ENCODE results near the gene FRMD3.
A peak's percentile ranks its signal among the peaks of the same experiment; 100 is the strongest.

DNA sequence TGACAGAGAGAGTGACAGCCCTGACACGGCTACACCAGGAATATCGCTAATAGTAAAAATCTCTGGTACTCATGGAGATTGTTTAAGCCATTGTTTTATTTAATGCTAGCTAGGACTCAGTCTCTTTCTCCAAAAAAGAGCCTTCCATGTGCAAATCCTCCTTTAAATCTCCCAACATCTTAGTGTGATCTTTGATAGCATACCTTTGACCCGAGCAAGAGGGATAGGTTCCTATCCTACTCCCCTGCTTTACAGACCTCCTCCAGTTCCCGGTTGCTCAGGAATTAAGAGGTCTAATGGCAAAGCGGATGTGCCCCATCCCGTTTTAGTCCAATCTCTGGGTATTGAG, 663 bp upstream of the FRMD3 start:
- TF ChIP-seq, protein P1, sequence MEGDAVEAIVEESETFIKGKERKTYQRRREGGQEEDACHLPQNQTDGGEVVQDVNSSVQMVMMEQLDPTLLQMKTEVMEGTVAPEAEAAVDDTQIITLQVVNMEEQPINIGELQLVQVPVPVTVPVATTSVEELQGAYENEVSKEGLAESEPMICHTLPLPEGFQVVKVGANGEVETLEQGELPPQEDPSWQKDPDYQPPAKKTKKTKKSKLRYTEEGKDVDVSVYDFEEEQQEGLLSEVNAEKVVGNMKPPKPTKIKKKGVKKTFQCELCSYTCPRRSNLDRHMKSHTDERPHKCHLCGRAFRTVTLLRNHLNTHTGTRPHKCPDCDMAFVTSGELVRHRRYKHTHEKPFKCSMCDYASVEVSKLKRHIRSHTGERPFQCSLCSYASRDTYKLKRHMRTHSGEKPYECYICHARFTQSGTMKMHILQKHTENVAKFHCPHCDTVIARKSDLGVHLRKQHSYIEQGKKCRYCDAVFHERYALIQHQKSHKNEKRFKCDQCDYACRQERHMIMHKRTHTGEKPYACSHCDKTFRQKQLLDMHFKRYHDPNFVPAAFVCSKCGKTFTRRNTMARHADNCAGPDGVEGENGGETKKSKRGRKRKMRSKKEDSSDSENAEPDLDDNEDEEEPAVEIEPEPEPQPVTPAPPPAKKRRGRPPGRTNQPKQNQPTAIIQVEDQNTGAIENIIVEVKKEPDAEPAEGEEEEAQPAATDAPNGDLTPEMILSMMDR (IDR thresholded peaks at IDR 0.05): peak in 1 of 3 experiments; percentile 0
- TF ChIP-seq POLR2AphosphoS5 (IDR thresholded peaks at IDR 0.05) (no peak), POLR2A (IDR thresholded peaks at IDR 0.05; ENCODE audit: low read depth) (no peak), EP300 (IDR thresholded peaks at IDR 0.05) (no peak)
